GM18502 (cell line): ENCODE results near the gene LNPEP.

Source experiments
- ATAC-seq: cut with Tn5 transposase; IDR thresholded peaks from one replicate; pipeline ENCODE4 v1.9.1; 2021; ENCODE audit warnings: mild to moderate bottlenecking; ENCODE audit not compliant: unreplicated experiment, poor library complexity

Gene LNPEP

GRCh38 chr5:96994493-96994892, 58.6 kb downstream of the LNPEP start:
- ATAC-seq = no peak

GRCh38 chr5:96995419-96995818, 59.5 kb downstream of the LNPEP start:
- ATAC-seq = no peak

DNA sequence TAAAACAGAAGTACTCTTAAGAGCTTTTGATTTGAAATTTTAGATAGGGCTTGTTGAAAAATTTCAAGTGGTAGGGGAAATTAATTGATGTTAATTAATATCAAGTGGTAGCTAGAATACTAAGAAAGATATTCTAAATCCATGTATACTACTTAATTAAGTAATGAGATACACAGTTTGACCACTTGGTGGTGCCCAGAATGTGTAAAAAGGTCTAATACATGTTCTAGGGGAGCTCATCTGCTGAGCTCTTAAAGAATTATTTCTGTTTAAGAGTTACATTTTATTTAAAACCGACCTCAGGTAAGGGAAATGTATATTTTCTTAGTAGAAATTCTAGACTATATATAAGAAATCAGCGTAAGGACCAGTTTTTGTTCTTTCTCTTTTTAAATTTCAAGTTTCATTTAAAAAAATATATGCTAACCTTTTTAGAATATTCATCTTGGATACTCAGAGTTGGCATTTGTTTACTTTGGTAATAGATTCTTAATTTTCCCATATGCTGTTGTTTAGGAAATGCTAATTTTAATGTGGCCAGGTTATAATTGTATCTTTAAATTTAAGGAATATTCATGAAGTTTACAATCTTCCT, 61.5 kb downstream of the LNPEP start:
- peak; percentile 86 for ATAC-seq

GRCh38 chr5:96999856-97000255, 64.0 kb downstream of the LNPEP start:
- ATAC-seq = no peak

GRCh38 chr5:97000391-97000790, 64.5 kb downstream of the LNPEP start:
- no peak for ATAC-seq

GRCh38 chr5:97002983-97003382, 67.1 kb downstream of the LNPEP start:
- no peak for ATAC-seq

DNA sequence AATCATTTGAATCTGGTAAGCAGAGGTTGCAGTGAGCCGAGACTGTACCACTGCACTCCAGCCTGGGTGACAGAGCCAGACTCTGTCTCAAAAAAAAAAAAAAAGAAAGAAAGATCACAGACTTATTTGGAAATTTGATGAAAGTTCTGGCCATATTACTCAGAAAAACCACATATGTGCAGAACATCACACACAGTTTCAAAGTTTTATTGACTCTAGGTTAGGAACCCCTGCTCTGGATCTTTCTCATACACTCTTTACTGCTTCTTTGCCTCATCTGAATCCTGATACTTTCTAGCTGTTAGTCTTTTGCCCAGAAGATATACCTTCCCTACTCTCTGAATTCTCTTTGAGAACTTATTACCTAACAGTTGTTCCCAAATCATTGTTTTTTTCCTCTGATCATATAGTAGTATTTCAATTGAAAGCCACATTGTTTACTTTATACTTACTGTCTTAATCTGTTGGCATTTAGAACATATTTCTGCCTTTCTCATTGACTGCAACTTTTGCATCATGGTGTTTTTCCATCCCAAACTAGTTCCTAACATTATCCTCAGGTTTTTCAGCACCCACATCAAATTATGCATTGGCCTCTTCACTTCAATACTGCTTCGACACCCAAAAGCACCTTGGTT, 68.7 kb downstream of the LNPEP start:
- ATAC-seq = no peak

DNA sequence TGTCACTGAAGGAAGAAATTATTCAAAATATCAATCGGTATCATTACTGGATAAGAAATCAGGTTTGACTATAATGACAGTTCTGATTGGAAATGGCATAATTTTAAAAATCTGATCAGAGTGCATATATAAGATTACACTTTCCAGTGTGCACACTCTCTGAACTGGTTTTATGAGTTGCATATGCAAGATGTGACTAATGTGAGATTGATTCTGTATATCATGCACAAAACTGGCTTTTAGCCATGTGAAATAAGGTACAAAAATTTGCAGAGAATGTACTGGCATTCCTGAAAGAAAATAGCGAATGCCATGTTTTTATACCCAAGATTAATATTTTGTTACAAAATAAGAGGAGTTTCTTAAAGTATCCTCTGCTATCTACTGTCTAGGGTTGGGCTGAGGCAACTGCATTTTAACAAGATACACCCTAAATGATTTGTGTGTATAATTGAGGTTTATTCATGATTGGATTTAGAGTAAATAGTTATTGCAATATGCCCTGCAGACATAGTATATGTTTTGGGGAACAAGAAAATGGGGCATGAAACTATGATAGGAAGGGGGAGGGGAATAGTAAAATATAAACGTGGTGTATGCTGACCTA, 70.7 kb downstream of the LNPEP start:
- ATAC-seq = no peak

- peak; percentile 72 for ATAC-seq
Measured at GRCh38 chr5:97009212-97009898, 73.5 kb downstream of the LNPEP start.

GRCh38 chr5:97009921-97010320, 74.0 kb downstream of the LNPEP start:
- ATAC-seq = no peak

DNA sequence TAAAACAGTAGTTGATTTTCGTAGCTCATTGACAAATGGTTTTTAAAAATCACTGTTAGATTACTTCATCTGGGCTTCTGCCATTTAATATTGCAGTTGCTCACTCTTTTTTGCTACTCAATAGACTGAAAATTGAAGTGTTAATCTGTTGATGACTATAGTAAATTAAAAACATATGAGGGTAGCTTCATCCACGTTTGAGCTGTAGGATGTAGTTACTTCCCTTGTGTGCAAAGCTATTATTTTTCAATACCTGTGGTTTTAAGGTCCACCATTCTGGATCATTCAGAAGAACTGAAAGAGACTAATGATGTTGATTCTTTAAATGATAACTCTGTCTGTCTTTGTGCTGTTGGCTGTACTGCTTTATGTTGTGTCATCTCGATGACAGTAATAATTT, 74.7 kb downstream of the LNPEP start:
- no peak for ATAC-seq

DNA sequence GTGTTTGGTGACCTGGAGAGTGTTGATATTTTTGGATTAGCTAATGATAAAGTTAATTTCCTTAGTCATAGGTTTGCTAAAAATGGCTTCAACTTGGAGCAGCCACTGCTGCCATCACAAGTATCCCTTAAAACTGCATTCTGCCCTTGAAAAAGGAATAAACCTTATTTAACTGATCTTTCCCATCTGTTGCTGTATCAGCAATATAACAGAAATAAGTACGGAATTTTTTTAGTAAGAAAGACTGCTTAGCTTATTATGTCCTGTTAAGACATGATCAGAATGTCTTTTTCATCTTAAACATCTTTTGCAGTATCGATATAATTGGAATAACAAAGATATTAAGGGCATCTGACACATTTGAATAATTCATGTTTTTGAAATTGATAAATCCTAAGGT, 75.7 kb downstream of the LNPEP start:
- no peak for ATAC-seq

- no peak for ATAC-seq
Measured at GRCh38 chr5:97019435-97020117, 83.7 kb downstream of the LNPEP start.

DNA sequence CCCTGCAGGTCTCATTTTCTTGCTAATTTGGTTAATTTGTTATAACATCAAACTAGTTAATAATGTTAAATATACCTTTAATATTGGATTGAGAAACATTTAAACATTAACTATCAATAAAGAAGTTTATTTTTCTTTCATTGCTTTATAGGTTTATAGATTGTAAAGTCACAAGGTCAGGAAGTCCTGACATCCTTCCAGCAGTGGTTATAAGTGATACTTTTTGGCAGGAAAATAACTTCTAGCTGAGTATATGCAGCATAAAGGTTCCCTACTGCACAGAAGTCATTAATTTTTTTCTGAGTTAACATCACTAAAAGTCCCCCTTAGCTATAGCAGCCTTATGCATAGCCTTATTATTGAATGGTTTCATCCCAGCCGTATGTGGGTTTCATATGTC, 85.5 kb downstream of the LNPEP start:
- no peak for ATAC-seq

GRCh38 chr5:97022898-97023297, 87.0 kb downstream of the LNPEP start:
- ATAC-seq = peak; percentile 76

DNA sequence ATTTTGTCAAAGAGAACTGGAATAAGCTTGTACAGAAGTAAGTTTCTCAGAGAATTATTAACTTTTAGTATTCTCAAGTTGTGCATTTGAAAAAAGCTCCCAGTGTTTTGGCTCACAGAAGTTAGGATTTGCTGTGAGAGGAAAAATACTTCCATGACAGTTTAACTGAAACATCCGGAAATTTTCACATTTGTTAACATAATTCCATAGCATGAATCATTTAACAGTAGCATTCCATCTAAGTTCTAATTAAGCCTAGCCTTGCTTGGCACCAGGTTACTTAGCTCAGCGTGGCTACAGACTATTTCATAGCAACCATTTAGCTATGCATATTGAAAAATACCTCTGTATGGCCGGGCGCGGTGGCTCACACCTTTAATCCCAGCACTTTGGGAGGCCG, 90.8 kb downstream of the LNPEP start:
- ATAC-seq = no peak

DNA sequence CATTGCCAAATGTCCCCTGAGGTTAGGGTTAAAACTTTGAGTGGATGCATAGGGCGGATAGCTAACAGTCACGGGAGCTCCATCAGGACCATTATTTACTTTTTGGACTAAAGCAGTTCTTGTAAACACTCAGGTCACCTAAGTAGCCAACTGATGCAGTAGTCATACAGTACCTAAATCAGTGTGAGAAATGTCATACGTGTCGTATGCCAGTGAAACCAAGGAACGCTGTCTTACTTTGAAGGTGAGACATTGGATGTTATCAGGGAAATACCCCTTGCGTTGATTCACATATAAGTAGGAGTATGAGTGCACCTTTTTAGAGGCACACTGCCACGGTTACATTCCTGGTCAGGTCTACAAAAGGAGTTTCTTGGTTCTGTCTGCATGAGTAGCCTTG, 101.9 kb downstream of the LNPEP start:
- ATAC-seq = no peak

DNA sequence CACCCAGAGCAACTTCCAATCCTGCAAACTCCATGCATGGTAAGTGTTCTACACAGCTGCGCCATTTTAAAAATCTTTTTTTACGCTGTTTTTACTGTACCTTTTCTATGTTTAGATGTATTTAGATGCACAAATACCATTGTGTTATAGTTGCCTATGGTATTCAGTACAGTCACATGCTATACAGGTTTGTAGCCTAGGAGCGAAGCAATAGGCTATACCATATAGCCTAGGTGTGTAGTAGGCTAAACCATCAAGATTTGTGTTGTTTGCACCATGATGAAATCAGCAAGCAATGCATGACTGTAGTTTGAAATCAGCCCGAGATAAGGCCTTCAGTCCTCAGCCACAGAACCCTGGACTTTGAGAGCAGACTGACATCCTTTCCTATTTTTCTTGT, 105.4 kb downstream of the LNPEP start:
- no peak for ATAC-seq

GRCh38 chr5:97042996-97043395, 107.1 kb downstream of the LNPEP start:
- no peak for ATAC-seq

DNA sequence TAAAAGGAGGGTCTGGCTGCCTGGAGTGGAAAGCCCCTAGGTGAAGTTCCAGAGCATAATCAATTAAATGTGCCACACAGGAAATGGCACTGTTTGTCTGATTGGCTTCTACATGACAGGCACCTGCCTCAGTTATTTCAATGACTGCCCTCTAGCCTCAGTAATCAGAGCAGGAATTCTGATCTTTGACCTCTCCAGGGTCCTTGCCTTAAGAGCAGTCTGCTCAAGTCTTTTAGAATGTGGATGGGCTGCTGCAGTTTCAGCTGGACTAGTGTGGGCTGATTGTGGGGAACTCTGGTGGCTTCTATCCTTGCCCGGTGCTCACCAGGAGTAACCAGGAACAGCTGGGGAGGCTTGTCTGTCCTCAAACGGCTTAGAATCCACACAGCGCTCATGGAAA, 107.6 kb downstream of the LNPEP start:
- ATAC-seq = no peak

- no peak for ATAC-seq
Measured at GRCh38 chr5:97044052-97044451, 108.2 kb downstream of the LNPEP start.
